Ramos (cell line): Measurements from ENCODE around the gene KCNK7.

ENCODE experiments used
- in situ Hi-C: fragments of 300-500 bp; cut with MboI; formaldehyde crosslinking; loops from one replicate; pipeline ENCODE4 v1.14.3; 2022; ENCODE audit warnings: low sequenced_read_pairs; ENCODE audit not compliant: unreplicated experiment

The KCNK7 gene

DNA sequence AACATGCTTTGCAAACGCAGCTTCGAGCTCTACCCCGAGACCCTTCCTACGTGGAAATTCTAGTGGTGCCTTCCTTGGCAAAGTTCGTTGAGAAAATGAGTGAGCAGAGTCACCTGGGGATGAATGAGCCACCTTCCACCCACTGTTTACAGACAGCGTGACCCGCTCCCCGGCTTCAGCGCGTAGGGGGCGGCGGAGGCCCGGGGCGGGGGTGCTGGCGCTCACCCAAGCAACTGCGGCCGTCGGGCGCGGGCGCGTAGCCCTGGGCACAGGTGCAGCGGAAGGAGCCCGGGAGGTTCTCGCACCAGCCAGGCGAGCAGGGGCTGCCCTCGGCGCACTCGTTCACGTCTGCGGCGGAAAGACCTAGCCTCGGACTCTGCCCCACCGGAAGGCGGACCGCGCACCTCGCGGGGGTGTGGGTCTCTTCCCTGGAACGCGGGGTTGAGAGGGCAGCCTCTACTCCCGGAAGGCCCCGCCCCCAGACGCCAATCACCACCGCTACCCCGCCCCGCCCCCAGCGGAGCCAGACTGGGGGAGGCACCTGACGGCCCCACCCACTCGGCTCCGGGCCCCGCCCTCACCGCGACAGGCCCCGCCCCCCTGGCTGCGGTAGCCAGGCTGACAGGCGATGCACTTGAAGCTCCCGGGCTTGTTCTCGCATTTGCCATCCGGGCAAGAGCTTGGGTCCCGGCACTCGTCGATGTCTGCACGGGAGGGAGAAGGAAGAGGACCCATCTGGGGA, 49.2 kb downstream of the KCNK7 start:
- in situ Hi-C loops: no loop called here

DNA sequence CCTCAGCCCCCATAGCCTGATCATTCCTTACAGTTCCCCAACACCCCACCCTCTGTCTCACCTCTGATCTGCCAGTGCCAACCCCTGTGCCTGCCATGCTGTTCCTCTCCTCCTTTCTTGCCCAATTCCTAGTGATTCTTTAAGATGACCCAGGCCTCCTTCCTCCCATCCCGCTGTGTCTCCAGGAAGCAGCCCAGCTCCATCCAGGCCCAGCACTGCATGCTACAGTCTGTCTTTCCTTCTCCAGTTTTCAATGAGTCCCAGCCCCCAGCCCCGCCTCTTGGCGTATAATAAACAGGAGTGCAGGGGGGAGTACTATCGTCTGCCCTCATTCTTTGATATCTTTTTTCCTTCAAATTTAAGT, 49.8 kb downstream of the KCNK7 start:
- in situ Hi-C loops: no loop called here
